RCC 7860 (cell line): ENCODE data around the gene MRPS27.

Source experiments
- DNase-seq: peaks from one replicate; pipeline ENCODE4 v3.0.0-alpha.2; 2015; ENCODE audit warnings: low spot score
- FAIRE-seq: peaks from 2 replicates; lab custom pipeline; 2012; peaks lifted over from hg19 to GRCh38; lab: Jason Lieb, UNC

Gene MRPS27

DNA sequence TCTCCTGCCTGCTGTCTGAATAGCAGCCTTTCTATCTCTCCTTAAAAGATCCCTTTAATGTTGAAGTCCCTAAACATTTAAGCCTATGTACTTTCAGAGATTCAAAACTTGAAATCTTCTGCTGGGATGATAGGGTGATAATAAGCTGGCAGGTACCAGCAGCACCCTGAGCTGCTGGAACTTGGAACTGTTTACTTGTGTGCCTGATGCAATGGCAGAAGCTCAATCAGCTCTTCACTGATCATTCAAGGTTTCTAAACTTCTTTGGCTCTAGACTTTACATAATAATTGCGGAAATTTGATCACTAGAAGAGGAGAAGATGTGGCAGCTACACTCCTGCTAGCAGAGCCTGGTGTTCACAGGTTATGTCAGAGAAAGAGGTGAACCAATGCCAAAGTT, 27.6 kb downstream of the MRPS27 start:
- FAIRE-seq (no peak), DNase-seq (no peak)

DNA sequence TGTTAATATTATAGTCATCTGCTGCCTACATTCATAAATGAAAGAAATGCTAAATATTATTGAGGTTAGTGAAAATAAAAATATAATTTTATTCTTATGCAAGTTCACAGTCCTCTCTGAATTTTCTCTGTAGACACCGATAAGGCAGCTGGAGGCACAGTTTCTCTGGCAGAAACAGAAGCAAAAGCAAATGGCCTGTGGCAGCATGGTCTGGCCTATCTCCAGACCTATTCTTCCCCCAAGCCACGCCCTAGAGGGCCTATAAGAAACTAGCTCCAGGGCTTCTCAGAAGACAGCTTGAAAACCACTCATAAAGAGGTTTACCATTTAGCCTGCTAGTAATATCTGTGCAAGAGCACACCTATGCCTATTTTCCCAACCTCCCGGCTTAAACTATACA, 28.4 kb downstream of the MRPS27 start:
- FAIRE-seq, result no peak

DNA sequence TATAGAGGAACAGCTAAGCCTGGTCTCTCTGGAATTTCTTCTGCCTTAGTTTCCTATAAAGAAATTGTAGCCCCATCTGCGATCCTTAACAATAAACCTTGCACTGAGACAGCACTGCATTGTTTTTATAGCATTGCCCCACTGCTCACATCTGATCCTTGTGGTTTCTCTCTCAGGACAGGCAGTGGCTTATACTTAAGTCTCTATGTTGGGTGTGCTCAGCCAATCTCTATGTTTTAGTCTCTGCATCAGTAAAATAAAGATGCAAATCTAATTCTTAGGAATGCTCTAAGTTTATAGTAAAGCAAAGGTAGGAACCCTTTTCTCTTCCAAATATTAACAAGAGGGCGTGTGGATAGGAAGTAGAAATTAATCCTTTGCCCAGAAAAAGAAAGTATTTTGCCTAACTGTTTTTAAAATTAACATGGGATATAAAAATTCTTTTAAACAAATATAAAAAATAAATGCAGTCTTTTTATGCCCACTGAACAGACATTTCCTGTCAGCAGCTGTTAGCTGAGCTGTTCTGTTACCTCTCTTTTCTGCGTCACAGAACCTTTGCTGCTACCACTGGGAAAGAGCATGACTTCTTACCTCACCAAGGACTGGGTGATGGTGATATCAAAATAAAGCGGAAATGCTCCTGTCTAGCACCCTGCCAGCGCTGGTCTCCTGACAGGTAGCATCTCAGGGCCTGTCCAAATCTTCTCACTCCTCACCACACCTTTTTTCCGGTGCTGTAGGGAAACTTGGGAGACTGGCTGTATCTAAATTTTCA, 29.5 kb downstream of the MRPS27 start:
- DNase-seq, result no peak
- no peak for FAIRE-seq

More for the DNA sequence above, 28.4 kb downstream of the MRPS27 start:
- DNase-seq, result no peak

DNA sequence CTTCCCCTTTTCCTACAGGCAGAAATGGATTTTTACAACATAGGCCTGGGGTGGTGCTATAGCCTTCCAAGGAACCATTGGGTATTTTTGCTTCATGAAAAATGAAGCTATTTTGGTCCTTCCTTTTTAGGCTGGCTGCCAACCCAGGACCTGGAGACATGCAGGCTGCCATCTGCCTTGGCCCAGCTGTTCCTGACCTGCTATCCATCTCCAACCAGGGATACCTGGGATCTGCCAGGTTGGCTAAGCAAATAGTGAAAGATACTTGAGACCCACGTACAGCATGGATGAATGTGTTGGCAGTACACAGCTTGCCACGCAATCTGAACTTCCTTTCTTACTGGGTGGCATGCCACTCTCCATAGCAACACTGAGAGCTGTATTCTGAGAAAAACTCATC, 31.1 kb downstream of the MRPS27 start:
- FAIRE-seq, result no peak
- DNase-seq, result no peak

DNA sequence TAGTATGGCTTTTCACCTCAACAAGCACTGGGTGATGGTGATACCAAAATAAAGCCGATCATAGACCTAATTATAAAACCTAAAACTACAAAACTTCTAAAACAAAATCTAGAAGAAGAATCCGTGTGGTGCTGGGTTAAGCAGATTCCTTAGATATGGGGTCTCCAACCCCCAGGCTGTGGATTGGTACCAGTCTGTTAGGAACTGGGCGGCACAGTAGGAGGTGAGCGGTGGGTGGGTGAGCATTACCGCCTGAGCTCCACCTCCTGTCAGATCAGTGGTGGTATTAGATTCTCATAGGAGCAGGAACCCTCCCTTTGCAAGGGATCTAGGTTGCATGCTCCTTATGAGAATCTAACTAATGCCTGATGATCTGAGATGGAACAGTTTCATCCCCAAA, 33.2 kb downstream of the MRPS27 start:
- no peak for FAIRE-seq
- no peak for DNase-seq

DNA sequence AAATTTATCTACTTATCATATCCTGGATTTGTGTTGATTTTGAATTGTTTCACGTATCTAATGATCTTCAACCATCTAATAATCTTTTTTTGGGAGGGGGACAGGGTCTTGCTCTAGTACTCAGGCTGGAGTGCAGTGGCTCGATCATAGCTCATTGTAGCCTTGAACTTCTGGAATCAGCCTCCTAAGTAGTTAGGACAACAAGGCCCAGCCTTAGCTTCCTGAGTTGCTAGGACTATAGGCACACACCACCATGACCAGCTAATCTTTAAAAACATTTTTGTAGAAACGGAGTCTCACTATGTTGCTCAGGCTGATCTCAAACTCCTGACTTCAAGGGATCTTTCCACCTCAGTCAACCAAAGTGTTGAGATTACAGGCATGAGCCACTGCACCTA, 34.6 kb downstream of the MRPS27 start:
- FAIRE-seq, result no peak
- DNase-seq, result no peak

DNA sequence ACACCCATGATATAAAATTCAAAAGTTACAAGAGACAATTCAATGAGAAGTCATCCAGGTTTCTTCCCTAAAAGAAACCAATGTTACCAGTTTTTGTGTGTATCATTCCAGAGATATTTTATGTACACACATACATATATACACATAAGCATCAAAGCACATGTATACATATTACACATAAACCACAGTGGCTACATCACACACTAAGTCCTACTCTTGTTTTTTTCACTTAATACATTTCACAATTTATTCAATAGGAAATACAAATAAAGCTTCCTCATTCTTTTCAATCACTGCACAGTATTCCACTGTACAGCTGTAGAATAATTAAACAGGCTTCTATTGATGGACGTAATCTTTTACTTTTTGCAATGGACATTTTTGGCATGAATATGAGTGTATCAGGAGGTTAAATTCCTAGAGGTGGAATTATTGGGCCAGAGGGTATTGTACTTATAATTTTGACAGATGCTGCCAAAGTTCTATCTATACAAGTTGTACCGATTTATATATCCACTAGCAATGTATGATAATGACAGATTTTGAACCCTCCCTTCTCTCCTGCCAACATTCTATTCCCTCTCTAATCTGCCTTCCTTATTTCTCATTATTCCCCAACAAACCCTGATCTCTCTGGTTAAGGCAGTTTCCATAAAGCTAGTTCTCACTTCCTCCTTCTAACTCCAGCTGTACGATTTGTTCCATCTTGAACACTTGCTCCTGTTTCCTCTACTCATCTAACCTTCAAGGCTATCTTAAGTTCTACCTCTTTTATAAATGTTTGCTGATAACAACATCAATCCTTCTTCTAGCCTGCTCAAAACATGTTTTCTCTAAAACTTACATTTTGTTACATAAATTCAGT, 35.2 kb downstream of the MRPS27 start:
- DNase-seq, result no peak
- FAIRE-seq, result no peak

DNA sequence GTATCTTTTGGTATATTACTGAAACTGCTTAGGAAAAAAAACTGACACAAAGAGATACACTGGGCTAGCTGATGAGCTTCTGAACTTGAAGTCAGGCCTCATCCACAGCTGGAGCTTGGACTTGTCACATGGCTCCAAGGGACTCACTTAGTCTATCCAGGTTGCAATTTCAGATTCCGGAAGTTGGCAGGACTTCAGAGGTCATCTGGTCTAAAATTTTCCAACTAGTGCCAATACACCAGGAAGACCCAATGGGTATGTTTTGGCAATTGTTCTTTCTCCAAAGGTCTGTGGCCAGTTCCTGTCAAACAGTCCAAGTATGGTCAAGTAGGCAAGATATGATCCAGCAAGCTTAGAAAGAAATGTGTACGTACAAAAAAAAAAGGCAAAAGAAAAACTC, 36.7 kb downstream of the MRPS27 start:
- DNase-seq (no peak), FAIRE-seq (no peak)

DNA sequence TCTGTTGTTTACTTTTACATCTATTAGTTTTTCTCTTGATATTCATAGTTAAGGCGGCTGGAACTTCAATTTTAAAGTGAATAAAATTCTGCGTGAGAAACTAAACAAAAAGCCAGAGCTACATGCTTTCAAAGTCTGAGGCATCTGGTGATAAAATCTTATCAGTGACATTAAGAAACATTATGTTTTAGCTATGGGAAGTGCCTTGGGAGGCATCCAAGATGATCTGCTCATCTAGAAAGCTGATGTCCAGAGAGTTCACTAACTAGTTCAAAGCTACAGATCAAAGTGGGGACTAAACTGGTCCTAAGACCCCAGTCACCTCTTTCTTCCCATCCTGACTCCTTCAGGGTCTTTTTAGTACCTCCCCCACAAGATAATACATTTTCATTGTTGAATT, 37.2 kb downstream of the MRPS27 start:
- FAIRE-seq (no peak), DNase-seq (no peak)

DNA sequence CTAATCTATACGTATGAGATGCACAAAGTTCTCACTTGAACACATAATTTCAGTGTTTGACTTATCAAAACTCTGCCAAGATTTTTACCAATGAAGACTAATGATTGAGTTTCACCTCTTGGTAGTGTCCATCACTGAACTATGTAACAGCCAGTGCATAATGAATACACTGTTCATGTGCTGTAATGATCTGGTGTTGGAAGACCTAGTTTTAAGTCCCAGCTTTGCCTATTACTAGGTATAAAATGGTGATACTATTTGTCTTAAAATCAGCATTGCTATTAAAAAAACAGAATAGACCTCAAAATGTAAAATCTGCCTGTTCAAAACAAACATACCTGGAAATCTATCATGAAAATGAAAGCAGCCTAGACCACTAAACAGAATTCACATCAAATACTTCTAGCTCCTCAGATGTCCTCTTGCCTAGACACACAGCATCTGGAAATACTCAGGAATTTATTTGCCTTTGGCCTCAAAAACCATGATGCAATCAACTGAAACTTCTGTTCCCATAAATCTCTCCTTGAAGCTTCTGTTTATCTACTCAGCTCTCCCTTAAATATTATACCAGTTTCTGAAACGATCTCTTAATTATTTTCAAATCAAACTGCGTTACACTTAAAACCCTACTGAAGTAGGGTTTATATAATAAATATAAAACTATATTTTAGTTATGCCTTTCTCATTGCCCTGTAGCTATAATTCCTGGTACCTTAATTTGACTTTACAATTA, 38.1 kb downstream of the MRPS27 start:
- FAIRE-seq (no peak), DNase-seq (no peak)

DNA sequence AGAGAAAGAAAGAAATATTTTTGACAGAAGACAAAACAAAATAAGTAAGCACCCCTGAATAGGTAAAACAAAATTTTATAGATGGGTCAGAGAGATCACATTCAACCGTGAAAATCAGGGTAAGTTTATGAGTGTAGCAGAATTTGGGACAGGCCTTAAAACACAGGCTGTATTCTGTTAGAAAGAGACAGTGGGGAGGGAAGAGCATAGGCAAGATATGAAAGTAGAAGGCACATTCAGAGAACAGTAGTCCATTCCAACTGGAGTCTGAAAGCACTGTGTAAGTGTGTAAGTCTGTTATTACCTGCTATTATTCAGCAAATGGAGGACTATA, 38.6 kb downstream of the MRPS27 start:
- DNase-seq, result no peak
- FAIRE-seq, result no peak

DNA sequence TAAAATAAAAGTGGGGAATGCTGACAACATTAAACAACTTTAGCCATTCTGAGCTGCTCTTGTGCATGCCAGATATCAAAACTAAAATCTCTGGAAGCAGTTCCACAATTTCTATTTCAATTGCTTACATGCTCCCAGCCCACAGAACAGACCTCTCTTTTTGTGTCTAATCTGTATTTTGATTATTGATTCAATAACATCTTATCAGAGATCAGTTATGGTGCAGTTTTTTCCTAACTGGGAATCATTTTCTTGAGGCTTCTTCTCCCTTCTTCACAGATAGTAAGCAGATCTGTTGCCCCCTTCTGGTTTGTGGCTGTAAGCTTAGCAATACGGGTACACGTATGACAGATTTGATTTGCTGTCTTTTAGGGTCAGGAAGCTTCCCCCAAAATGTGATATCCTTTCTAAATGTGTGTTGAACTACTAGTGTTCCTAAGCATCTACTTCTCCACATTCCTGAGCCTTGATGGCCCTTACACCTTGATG, 39.4 kb downstream of the MRPS27 start:
- FAIRE-seq, result no peak

DNA sequence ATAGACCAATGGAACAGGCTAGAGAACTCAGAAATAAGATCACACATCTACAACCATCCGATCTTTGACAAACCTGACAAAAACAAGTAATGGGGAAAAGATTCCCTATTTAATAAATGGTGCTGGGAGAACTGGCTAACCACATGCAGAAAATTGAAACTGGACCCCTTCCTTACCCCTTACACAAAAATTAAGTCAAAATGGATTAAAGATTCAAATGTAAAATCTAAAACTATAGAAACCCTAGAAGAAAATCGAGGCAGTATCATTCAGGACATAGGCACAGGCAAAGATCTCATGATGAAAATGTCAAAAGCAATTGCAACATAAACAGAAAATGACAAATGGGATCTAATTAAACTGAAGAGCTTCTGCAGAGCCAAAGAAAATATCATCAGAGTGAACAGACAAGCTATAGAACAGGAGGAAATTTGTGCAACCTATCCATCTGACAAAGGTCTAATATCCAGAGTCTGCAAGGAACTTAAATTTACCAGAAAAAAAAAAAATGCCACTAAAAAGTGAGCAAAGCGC, 43.8 kb downstream of the MRPS27 start:
- DNase-seq (no peak), FAIRE-seq (no peak)

More for the DNA sequence above, 39.4 kb downstream of the MRPS27 start:
- DNase-seq, result no peak

DNA sequence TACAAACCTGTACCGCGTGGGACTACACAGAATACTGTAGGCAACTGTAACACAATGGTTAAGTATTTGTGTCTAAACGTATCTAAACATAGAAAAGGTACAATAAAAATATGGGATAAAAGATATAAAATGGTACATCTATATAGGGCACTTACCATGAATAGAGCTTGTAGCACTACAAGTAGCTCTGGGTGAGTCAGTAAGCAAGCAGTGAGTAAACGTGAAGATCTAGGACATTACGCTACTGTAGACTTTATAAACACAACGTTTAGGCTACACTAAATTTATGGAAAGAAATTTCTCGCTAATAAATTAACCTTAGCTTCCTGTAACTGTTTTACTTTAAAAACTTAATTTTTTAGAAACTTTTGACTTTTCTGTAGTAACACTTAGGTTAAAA, 46.5 kb downstream of the MRPS27 start:
- FAIRE-seq, result no peak

DNA sequence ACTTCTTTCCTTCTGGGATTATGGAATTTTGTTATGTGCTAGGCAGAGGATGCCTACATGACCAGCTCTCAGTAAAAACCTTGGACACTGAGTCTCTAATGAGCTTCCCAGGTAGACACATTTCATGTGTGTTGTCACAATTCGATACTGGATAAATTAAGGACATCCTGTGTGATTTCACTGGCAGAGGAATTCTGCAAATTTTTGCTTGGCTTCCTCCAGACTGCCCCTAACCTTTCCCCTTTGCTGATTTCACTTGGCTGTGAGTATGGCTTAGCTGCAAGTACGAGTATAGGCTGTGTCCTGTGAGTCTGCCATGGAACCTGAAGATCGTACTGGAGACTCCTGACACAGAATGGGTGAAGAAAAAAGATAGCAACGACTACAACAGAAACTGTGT, 47.6 kb downstream of the MRPS27 start:
- FAIRE-seq (no peak), DNase-seq (no peak)

More for the DNA sequence above, 46.5 kb downstream of the MRPS27 start:
- DNase-seq, result no peak

DNA sequence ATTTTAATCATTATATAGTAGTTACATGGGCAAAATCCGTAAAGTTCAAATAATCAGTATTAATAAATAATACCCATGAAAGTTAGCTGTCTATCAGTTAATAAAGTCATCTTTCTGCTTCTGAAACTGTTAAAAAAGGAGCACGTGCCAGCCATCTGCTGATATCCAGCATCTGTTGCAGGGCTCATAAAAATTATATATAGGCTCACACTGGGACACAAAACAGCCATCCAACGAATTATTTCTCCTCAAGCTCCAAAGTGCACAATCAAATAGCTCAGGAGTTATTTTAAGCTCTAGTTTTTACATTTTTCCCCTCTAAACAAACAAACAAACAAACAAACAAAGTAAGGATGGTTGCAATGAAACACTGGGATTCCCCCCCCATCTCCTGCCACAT, 48.3 kb downstream of the MRPS27 start:
- no peak for DNase-seq

DNA sequence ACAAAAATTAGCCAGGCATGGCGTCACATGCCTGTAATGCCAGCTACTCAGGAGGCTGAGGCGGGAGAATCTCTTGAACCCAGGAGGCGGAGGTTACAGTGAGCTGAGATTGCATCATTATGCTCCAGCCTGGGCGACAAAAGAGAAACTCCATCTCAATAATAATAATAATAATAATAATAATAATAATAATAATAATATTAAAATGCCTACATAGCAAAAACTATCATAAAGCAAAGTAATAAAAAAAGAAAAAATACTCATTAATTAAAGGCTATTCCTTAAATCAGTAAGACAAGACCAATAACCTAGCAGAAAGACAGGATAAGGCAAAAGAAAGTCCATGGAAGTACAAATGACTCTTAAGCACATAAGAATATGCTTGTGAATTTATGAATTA, 50.0 kb downstream of the MRPS27 start:
- FAIRE-seq, result no peak
- no peak for DNase-seq

More for the DNA sequence above, 48.3 kb downstream of the MRPS27 start:
- no peak for FAIRE-seq

DNA sequence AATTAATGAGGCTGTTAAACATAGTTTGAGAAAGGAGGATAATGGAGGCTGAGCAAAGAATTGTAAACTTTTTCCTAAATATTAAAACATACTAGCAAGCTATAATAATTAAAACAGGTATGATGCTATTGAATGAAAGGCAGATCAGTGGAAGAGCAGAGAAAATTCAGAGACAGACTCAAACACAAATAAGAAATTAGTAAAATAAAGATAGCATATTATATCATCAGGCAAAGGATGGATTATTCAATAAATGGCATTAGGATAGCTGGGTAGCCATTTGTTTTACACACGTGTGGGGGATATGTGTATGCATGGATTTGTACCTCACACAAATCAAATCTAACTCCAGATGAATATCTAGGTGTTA, 50.6 kb downstream of the MRPS27 start:
- DNase-seq, result no peak
- no peak for FAIRE-seq

DNA sequence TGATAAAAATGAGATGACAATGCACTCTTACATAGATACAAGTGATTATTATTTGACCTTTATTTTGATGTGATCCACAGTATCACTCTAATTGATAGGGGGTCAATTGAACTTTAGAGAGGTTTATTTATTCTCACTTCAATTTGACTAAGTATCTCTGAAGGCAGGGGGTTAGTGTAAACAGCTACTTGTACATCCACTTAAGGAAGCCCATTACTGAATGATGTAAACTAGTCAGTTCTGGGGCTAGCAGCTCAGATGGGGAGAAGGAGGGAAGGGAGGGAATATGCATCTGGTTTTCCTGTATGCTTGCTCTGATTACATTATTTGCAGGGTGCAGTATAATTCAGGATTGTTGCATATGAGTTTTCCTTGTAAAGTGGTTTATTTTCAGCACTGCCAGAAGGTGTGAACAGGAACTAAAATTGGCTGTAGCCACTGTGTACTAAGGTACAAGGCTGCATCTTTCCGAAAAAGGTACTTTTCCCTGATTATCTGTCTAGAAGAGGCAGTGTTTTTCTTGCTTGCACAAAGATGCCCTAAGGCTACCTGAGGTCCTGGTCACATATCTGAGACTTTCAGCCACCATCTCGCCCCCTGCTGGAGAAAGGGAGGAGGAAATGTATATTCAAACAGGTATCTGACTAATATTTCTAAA, 51.2 kb downstream of the MRPS27 start:
- DNase-seq (no peak), FAIRE-seq (no peak)

DNA sequence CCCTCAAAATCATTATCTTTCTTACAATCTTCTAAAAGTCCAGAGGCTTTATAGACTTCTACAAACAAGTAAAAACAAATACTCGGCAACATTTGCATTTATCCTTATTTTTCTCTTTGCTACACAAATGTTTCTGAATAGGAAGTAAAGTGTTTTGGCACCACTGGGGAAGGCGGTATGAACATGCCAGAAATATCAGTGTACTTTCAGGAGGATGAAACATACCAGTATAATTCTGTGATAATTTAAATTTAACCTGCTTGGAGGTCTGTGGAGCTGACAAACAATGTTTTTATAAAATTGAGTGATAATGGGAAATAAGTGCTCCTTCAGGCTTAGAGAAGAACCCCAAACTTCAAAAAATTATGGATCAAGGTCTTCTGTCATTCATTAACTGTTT, 51.8 kb downstream of the MRPS27 start:
- FAIRE-seq (no peak), DNase-seq (no peak)

DNA sequence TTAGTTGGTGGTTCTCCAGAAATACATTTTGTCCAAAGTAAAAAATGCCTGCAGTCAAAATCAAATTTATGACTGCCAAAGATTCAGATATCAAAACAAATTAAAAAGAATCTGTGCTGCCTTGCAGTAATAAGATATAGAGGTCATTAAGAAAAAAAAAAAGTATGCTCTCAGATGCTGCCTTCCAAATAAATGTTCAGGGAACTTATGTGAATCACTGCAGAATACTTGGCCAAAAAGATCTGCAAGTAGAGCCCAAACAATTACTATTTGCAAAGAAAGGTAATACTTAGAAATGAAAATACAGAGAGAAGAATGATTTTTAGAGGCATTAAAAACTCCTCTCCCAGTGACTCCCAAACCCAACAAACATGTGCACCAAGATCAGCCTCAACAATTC, 52.4 kb downstream of the MRPS27 start:
- no peak for FAIRE-seq

More for the DNA sequence above, 52.4 kb downstream of the MRPS27 start:
- no peak for DNase-seq
